ENCODE measurements around the gene ADAM19.

ADAM19 gene

DNA sequence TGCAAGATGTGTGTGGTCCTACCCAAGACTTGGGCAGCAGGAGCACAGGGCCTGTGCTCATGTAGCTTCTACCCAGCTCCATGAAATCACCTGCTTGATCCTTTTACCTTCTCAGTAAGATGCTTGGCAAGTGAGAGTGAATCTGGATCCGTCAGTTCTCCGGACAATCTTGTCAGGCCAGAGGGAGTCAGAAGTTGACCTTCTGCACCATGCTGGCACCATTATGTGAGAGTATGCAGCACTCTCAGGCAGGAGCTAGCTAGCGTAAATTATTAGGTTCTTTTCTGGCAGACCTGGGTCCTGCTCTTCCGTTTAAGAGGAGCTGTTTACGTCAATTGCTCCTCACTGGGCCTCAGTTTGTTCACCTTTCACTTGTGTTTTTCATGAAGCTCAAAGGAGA, 37.0 kb upstream of the ADAM19 start:
- TF ChIP-seq, protein P1, sequence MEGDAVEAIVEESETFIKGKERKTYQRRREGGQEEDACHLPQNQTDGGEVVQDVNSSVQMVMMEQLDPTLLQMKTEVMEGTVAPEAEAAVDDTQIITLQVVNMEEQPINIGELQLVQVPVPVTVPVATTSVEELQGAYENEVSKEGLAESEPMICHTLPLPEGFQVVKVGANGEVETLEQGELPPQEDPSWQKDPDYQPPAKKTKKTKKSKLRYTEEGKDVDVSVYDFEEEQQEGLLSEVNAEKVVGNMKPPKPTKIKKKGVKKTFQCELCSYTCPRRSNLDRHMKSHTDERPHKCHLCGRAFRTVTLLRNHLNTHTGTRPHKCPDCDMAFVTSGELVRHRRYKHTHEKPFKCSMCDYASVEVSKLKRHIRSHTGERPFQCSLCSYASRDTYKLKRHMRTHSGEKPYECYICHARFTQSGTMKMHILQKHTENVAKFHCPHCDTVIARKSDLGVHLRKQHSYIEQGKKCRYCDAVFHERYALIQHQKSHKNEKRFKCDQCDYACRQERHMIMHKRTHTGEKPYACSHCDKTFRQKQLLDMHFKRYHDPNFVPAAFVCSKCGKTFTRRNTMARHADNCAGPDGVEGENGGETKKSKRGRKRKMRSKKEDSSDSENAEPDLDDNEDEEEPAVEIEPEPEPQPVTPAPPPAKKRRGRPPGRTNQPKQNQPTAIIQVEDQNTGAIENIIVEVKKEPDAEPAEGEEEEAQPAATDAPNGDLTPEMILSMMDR (IDR thresholded peaks at IDR 0.05; ENCODE audit: low read depth, low read length) = no peak
- DNase-seq (ENCODE audit: extremely low read depth, low read depth) = no peak

DNA sequence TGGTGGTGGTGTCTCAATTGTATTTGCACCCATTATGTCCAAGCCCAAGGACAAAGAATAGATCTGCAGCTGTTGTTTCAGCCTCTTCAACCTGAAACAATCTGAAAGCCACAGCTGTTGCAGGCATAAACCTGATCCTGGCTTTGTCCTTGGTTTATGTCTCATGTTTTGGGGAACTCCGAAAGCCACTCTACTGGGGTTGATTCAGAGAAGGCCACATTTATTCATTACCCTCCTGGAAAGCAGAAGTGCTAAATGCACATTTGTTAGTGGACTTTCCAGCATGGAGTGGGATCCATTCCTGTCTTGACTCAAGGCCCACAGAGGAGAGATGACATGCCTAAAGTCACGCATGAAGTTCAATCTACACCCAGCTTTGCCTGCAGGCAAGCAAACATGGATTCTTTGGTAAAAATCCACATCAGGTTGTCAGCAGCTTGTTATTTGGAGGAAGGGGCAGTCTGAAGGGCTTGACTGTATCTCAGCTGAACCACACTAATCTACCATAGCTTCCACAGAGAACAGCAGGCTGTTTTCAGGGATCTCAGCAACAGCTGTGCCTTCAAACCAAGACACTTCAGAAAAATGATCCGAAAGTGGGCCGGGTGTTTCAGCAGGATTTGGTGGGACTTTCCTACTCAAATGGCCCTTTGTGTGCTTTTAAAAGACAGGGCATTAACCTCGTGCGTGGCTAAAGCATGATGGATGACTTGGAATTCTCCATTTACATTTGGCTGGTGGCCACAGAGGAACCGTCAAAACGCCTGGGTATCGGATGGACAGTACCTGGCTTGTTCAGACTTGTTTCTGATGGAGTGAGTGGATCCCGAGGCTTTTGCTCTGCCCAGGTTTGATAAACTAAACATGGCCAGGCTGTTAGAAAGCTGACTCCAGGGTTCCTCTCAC, 36.2 kb upstream of the ADAM19 start:
- no peak for DNase-seq (ENCODE audit: extremely low read depth, low read depth)
- TF ChIP-seq, protein P1 (IDR thresholded peaks at IDR 0.05; ENCODE audit: low read depth, low read length) = no peak

DNA sequence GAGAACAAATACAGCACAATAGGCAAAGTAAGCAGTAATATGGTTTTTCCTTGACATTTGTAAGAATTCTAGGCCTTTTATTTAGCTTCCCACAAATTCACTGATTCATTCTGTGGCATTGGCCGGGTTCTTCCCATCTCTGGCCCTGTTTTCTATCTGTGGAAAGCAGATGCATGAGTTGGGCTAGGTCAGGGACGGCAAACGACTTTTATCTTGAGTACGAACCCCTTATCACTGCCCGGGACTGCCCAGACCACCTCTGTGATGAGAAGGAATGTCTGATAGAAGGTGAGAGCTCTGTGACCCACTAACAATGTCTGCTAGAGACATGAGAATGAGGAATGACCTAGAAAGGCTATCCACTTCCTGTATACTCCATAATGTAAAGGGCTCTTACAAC, 35.4 kb upstream of the ADAM19 start:
- no peak for DNase-seq (ENCODE audit: extremely low read depth, low read depth)
- TF ChIP-seq, protein P1 (IDR thresholded peaks at IDR 0.05; ENCODE audit: low read depth, low read length) = no peak

DNA sequence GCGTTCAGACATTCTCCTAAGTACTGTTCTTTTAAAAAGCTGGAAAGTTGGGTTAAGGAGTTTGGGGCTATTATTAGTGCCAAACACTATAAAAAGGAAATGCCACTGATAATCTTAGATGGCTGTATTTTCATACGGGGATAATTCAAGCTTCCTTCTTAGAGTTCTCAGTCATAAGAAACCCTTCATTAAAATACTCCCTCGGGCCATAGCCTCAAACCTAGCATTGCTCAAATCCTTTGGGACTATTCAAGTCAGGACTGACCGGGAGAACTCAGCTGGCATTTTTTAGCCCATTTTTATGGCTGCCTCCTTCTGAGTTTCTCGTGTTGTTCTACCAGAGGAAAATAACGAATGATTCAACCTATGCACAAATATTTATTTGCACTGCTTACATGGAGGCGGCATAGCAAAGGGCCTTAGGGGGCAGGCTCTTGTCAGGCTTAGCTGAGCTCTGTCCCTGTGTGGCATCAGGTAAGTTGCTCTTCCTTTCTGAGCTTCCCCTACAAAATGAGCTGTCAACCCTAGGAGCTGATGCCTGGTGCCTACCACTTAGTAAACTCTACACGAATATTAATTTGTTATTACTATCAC, 33.5 kb upstream of the ADAM19 start:
- DNase-seq (ENCODE audit: extremely low read depth, low read depth) = no peak
- TF ChIP-seq, protein P1 (IDR thresholded peaks at IDR 0.05; ENCODE audit: low read depth, low read length) = no peak

DNA sequence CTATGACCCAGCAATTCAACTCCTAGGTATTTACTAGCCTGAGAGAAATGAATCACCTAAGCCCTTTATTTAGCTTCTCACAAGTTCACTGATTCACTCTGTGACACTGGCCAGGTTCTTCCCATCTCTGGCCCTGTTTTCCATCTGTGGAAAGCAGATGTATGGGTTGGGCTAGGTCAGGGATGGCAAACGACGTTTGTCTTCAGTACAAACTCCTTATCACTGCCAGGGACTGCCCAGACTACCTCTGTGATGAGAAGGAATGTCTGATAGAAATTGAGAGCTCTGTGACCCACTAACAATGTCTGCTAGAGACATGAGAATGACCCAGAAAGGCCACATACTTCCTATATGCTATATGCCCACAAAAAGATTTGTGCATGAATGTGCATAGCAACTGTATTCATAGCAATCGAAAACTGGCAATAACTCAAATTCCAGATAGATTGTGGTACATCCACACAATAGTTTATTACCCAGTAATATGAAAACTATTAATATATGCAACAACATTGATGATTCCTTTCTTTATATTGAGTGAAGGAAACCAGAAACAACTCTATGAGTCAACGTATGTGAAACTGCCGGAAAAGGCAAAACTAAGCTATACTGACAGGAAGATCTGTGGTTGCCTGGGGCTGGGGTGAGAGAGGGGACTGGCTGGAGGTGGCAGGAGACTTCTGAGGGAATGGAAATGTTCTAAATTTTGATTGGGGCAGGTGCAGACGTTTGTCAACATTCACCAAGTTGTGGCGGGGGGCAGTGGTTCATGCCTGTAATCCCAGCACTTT, 32.0 kb upstream of the ADAM19 start:
- DNase-seq (ENCODE audit: extremely low read depth, low read depth) = no peak
- TF ChIP-seq, protein P1 (IDR thresholded peaks at IDR 0.05; ENCODE audit: low read depth, low read length) = no peak

DNA sequence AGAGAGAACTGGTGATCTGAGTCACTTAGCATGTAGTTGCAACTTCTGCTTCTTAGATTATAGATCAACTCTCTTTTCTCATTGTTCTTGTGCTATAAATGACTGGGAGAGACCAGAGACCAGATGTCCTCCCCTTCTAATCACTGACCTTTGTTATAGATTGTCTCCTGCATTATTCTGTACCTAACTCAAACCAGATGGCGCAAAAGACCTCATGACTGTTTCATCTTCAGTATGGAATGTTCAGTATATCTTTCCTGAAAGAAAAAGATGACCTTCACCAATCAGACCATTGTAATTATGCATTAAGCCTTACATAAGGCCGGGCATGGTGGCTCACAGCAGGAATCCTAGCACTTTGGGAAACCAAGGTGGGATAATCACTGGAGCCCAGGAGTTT, 30.5 kb upstream of the ADAM19 start:
- TF ChIP-seq, protein P1 (IDR thresholded peaks at IDR 0.05; ENCODE audit: low read depth, low read length) = no peak
- DNase-seq (ENCODE audit: extremely low read depth, low read depth) = no peak
